GM19239 (cell line): ENCODE data around the gene WNT8A.
A peak's percentile ranks its signal among the peaks of the same experiment; 100 is the strongest.

Experiments used
- DNase-seq: peaks from one replicate; pipeline ENCODE4 v3.0.0; 2011; ENCODE audit warnings: low spot score; ENCODE audit not compliant: insufficient read length
- FAIRE-seq: peaks from 2 replicates; lab custom pipeline; 2011; peaks lifted over from hg19 to GRCh38; lab: Jason Lieb, UNC

The WNT8A gene

DNA sequence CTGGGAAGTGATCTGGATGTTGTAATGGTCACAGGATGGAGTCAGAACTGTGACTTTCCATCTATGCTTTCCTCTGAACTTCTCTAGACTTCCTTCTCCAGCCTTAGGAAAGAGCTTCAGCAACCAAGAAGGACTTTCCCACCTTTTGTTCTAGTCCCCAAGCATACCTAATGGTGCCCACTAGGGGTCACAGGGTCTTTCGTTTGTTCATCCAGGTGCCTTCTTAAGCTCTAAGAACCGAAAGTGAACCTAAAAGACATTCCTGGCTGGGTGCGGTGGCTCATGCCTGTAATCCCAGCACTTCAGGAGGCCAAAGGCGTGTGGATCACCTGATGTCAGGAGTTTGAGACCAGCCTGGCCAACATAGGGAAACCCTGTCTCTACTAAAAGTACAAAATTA, 1.8 kb upstream of the WNT8A start:
- peak; percentile 11 for FAIRE-seq
- no peak for DNase-seq

GRCh38 chr5:138091685-138092084, 7.9 kb downstream of the WNT8A start:
- FAIRE-seq (no peak), DNase-seq (no peak)

DNA sequence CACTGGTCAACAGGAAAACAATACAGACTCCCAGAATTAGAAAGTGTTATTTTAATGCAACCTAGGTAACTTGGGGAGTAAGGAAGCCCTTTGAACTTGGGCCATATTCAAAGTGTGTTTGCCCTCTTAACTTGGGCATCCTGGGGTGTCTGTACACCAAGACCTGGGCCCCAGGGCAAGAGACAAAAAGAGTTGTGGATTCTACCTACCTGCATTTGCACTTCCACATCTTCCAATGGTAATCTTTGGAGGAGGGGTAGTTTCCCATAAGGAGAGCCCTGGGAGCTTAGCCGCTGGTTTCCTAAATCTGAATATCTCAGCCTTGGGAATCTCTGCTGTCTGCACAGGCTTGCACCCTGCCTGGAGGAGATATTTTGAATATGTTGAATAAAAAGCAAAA, 8.5 kb downstream of the WNT8A start:
- DNase-seq (no peak), FAIRE-seq (no peak)

- FAIRE-seq (no peak), DNase-seq (no peak)
Observed at GRCh38 chr5:138093036-138093435, 9.2 kb downstream of the WNT8A start.

DNA sequence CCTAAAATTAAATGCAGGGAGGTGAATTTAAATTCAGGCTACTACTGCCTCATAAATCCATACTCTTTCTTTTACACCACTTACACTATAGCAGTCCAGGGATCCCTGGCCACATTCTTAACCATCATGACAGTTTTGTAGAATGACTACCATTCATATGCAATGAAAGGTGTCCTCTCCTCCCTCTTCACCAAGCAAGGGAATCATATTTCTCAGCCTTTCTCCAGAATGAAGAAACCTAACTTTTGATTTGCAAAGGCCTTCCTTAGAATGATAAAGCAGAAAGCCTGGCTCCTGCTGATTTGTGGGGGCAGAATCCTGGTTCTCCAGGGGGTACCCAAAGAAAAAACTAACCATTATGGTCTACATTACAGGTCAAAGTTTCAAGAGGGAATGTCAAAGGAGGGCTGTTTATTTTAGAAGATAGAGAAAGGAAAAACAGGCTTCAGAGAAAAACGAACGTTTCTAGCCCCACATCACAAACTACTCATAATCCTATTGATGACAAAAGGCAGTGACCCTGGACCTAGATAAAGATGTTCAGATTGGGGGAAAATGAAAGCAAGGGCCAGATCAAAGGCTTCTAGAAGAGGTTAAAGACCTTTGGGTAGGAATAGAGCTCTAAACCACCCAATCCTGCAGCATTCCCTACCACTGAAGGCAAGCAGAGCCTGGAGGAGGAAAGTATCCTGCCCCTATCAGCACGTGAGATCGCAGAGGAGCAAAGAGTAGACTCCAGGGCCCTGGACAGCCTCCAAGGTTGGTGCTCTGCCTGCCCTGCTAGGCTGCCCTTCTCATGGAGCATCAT, 11.5 kb downstream of the WNT8A start:
- DNase-seq (no peak), FAIRE-seq (no peak)

- DNase-seq: no peak
- no peak for FAIRE-seq
Observed at GRCh38 chr5:138096363-138096762, 12.5 kb downstream of the WNT8A start.

- DNase-seq: no peak
- FAIRE-seq: no peak
Observed at GRCh38 chr5:138096997-138097828, 13.4 kb downstream of the WNT8A start.

GRCh38 chr5:138102454-138103318, 18.9 kb downstream of the WNT8A start:
- FAIRE-seq (no peak), DNase-seq (no peak)

GRCh38 chr5:138103319-138103637, 19.4 kb downstream of the WNT8A start:
- DNase-seq (no peak), FAIRE-seq (no peak)

DNA sequence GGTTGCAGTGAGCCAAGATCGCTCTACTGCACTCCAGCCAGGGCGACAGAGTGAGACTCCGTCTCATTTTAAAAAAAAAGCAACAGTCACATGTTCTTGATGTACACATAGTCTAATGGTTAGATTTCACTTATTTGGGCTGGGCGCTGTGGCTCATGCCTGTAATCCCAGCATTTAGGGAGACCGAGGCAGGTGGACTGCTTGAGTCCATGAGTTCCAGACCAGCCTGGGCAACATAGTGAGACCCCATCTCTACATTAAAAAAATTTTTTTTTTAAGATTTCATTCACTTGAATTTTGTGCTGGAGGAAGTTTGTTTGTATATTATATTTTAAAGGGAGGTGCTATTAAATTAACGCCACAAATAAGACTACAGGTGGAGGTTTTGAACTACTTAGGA, 21.9 kb downstream of the WNT8A start:
- DNase-seq (no peak), FAIRE-seq (no peak)

- FAIRE-seq (no peak), DNase-seq (no peak)
Observed at GRCh38 chr5:138107213-138107612, 23.4 kb downstream of the WNT8A start.

- FAIRE-seq (no peak), DNase-seq (no peak)
Observed at GRCh38 chr5:138109463-138110265, 25.8 kb downstream of the WNT8A start.

- FAIRE-seq: no peak
- no peak for DNase-seq
Observed at GRCh38 chr5:138110266-138110963, 26.6 kb downstream of the WNT8A start.

GRCh38 chr5:138111181-138111580, 27.3 kb downstream of the WNT8A start:
- FAIRE-seq (no peak), DNase-seq (no peak)

- DNase-seq (no peak), FAIRE-seq (no peak)
Observed at GRCh38 chr5:138111937-138112336, 28.1 kb downstream of the WNT8A start.

DNA sequence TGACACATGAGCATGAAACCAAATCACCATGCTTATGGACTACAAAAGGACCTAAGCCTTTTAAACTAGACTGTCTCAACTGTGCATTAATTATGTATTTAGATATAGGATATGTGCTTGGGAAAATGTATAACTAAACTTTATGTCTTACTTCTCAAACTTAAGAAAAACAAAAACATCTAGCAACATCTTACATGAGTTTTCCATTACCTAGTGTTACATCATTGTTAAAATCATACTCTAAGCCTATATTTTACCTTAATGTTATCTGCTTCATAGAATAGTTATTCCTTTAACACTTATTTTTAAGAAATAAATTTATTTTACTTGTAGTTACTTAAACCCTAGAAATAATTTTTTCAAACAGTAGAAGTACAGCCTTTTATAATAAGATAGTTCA, 31.4 kb downstream of the WNT8A start:
- DNase-seq (no peak), FAIRE-seq (no peak)

DNA sequence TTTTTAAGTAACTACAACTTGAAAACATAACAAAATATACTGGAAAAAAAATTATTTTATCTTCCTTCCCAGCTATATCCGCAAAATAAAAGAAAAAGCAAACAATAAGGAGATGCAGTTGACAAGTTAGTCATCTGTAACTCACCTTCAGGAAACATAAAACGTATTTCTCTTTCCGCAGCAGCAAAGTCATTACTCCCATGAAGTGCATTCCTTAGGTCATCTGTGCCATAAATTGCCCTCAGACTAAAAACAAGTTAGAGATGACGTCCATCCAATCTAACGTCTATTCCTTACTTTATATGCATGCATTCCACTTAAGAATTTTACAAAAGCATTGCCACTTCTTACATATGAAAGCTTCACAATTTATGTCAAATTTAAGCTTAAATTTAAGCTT, 44.5 kb downstream of the WNT8A start:
- no peak for FAIRE-seq

DNA sequence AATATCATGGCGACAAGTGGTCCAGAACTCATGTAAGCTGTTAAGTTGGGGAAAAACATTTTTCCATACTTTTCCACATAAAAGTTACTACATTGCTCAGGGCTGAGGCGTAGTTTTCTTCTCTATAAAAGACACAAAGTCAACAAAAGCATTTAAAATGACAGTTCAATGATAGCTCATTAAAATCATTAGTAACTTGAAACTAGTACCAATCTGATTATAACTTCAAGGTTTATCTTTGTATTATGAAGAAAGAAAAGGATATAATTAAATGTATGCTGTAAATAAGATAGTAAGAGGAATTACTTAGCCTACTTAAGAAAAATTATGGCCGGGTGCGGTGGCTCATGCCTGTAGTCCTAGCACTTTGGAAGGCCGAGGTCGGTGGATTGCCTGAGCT, 45.5 kb downstream of the WNT8A start:
- DNase-seq (no peak), FAIRE-seq (no peak)

More for the DNA sequence above, 44.5 kb downstream of the WNT8A start:
- no peak for DNase-seq

- no peak for DNase-seq
- FAIRE-seq: no peak
Observed at GRCh38 chr5:138132543-138132942, 48.7 kb downstream of the WNT8A start.
